Mesendoderm (in vitro differentiated cells): ENCODE results near the gene NFATC1.

Experiments
- DNase-seq: peaks from one replicate; pipeline ENCODE4 v3.0.0; 2013
- H2AK5ac ChIP-seq: 2 replicates; pipeline ENCODE4 v1.6.1; 2013; ENCODE audit warnings: low read length, inconsistent platforms
- H2BK120ac ChIP-seq: 2 replicates; pipeline ENCODE4 v1.6.1; 2013; ENCODE audit warnings: low read depth, mild to moderate bottlenecking, low read length, moderate library complexity, mixed read lengths
- H2BK15ac ChIP-seq: replicated peaks from 2 replicates; pipeline ENCODE4 v1.6.1; 2013; ENCODE audit warnings: low read depth, mild to moderate bottlenecking, moderate library complexity
- H2BK5ac ChIP-seq: 2 replicates; pipeline ENCODE4 v1.6.1; 2013; ENCODE audit warnings: low read length, inconsistent platforms
- H3K18ac ChIP-seq: 2 replicates; pipeline ENCODE4 v1.6.1; 2013; ENCODE audit warnings: mild to moderate bottlenecking, low read length, mixed read lengths
- H3K23ac ChIP-seq: one replicate; pipeline ENCODE4 v1.6.1; 2013; ENCODE audit warnings: low read length
- H3K27ac ChIP-seq: 2 replicates; pipeline ENCODE4 v1.5.1; 2013; ENCODE audit warnings: low read depth, mild to moderate bottlenecking, inconsistent platforms, low read length, moderate library complexity
- H3K27me3 ChIP-seq: 2 replicates; pipeline ENCODE4 v1.6.1; 2013; ENCODE audit warnings: low read length, control low read depth, mild to moderate bottlenecking, inconsistent platforms; ENCODE audit not compliant: insufficient read depth, poor library complexity
- H3K36me3 ChIP-seq: 2 replicates; pipeline ENCODE4 v1.6.1; 2013; ENCODE audit warnings: low read length, inconsistent platforms; ENCODE audit not compliant: control insufficient read depth, insufficient read depth
- H3K4ac ChIP-seq: one replicate; pipeline ENCODE4 v1.6.1; 2013; ENCODE audit warnings: low read depth, mild to moderate bottlenecking, low read length, moderate library complexity
- H3K4me1 ChIP-seq: 2 replicates; pipeline ENCODE4 v1.6.1; 2013; ENCODE audit warnings: low read depth, low read length, inconsistent platforms; ENCODE audit not compliant: control insufficient read depth
- H3K4me2 ChIP-seq: 2 replicates; pipeline ENCODE4 v1.6.1; 2013; ENCODE audit warnings: low read length
- H3K4me3 ChIP-seq: 2 replicates; pipeline ENCODE4 v1.5.1; 2013; ENCODE audit warnings: mild to moderate bottlenecking, low read length
- H3K56ac ChIP-seq: one replicate; pipeline ENCODE4 v1.6.1; 2013; ENCODE audit warnings: low read length
- H3K79me1 ChIP-seq: 2 replicates; pipeline ENCODE4 v1.6.1; 2013; ENCODE audit warnings: low read length, inconsistent platforms
- H3K79me2 ChIP-seq: 2 replicates; pipeline ENCODE4 v1.6.1; 2013; ENCODE audit warnings: mild to moderate bottlenecking, low read length; ENCODE audit not compliant: control insufficient read depth, insufficient read depth
- H3K9ac ChIP-seq: 2 replicates; pipeline ENCODE4 v1.6.1; 2013; ENCODE audit warnings: low read length, inconsistent platforms
- H4K5ac ChIP-seq: one replicate; pipeline ENCODE4 v1.6.1; 2013; ENCODE audit warnings: low read length
- H4K8ac ChIP-seq: one replicate; pipeline ENCODE4 v1.6.1; 2013; ENCODE audit warnings: low read depth, mild to moderate bottlenecking, control low read depth, low read length, moderate library complexity
- WGBS: extraction: QIAGEN DNeasy Blood & Tissue Kit; methylation state at CpG from one replicate; pipeline ENCODE4 v1.1.7; 2013; ENCODE audit warnings: low lambda C conversion rate, missing lambda C conversion rate; ENCODE audit not compliant: insufficient coverage; ENCODE audit errors: extremely low coverage; 5-methylcytosine and 5-hydroxymethylcytosine counted together

Gene NFATC1

GRCh38 chr18:79515944-79516351 is 120.2 kb downstream of the NFATC1 start:
- no CpG with 5 or more reads among the region's 22 CpGs for WGBS
- no peak overlapping the region for H3K56ac ChIP-seq
- no peak for DNase-seq

DNA sequence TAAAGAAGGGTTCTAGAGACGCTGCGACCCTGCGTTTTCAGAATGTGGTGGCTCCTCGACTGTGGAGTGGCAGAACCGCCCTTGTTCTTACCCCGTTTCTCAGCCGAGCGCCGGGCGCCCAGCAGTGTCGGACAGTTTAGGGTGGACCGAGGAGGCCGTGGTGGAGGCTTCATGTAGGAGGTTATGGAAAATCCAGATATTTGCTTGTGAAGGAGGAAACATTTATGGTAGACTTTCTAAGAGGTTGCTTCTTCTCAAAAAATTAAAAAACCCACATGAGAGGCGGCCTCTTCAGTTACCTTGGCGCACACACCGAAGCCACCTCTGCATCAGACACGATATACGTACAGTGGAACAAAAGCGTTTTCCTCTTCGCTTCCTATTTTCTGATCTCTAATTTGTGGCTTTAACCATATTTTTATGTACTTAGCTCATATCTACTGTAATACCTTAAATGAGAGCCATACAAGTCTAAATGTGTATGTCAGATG is 120.8 kb downstream of the NFATC1 start:
- H4K8ac ChIP-seq, result no peak overlapping the region
- no CpG with 5 or more reads among the region's 20 CpGs for WGBS

More at GRCh38 chr18:79515944-79516351, 120.2 kb downstream of the NFATC1 start:
- Histone ChIP-seq H3K36me3 (no peaks in the 10 kb centered on the region), H3K18ac (no peak overlapping the region), H4K8ac (no peak overlapping the region), H3K23ac (no peak overlapping the region), H3K27me3 (no peaks in the 10 kb centered on the region), H2BK15ac (no peak overlapping the region), H3K79me1 (no peaks in the 10 kb centered on the region), H3K4ac (no peak overlapping the region), H3K9ac (no peak overlapping the region), H4K5ac (no peak overlapping the region), H2BK5ac (no peak overlapping the region), H3K79me2 (no peaks in the 10 kb centered on the region), H3K27ac (no peak overlapping the region), H3K4me2 (no peak overlapping the region), H3K4me3 (no peak overlapping the region), H2AK5ac (no peak overlapping the region), H3K4me1 (no peaks in the 10 kb centered on the region), H2BK120ac (no peak overlapping the region)

DNA sequence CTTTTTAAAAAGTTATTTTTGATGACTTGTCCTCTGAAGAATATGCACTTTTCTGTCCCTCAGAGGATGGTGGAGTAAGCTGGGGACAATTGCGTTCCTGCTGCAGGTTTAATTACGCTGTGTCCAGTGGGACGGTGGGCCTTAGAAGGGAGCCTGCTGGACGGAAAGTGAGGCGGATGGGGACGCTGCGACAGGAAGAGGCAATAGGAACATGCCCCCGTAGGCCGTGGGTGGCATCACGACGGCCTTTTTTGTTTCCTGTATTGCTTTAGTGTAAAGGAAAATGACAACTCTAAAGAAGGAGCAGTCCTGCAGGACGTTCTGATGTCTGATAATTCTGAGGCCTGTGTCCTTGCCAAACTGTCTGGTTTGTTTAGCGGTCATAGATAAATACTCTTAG is 121.6 kb downstream of the NFATC1 start:
- H3K4me1 ChIP-seq, result no peaks in the 10 kb centered on the region
- H3K27ac ChIP-seq, result no peak overlapping the region
- H4K8ac ChIP-seq, result no peak overlapping the region
- WGBS, result no CpG with 5 or more reads among the region's 13 CpGs
- no peaks in the 10 kb centered on the region for H3K27me3 ChIP-seq
- H2BK15ac ChIP-seq, result no peak overlapping the region
- H2BK120ac ChIP-seq, result no peak overlapping the region
- no peak overlapping the region for H3K18ac ChIP-seq
- no peak for DNase-seq
- H3K4me2 ChIP-seq, result no peak overlapping the region
- no peak overlapping the region for H3K56ac ChIP-seq
- H2AK5ac ChIP-seq, result no peak overlapping the region
- H3K9ac ChIP-seq, result no peak overlapping the region
- no peak overlapping the region for H3K4me3 ChIP-seq
- H3K79me2 ChIP-seq, result no peaks in the 10 kb centered on the region
- H2BK5ac ChIP-seq, result no peak overlapping the region
- no peak overlapping the region for H4K5ac ChIP-seq
- no peaks in the 10 kb centered on the region for H3K36me3 ChIP-seq
- H3K79me1 ChIP-seq, result no peaks in the 10 kb centered on the region
- no peak overlapping the region for H3K4ac ChIP-seq
- no peak overlapping the region for H3K23ac ChIP-seq

More for the DNA sequence above, 120.8 kb downstream of the NFATC1 start:
- Histone ChIP-seq H2BK5ac (no peak overlapping the region), H3K9ac (no peak overlapping the region), H2BK15ac (no peak overlapping the region), H3K4me3 (no peak overlapping the region), H4K5ac (no peak overlapping the region), H3K18ac (no peak overlapping the region), H3K4me1 (no peaks in the 10 kb centered on the region), H3K27ac (no peak overlapping the region), H3K36me3 (no peaks in the 10 kb centered on the region), H3K27me3 (no peaks in the 10 kb centered on the region), H3K79me1 (no peaks in the 10 kb centered on the region), H3K4me2 (no peak overlapping the region), H3K4ac (no peak overlapping the region), H3K56ac (no peak overlapping the region), H3K79me2 (no peaks in the 10 kb centered on the region), H2BK120ac (no peak overlapping the region), H3K23ac (no peak overlapping the region), H2AK5ac (no peak overlapping the region)
- DNase-seq, result no peak

GRCh38 chr18:79518028-79518682 is 122.4 kb downstream of the NFATC1 start:
- no peaks in the 10 kb centered on the region for H3K27me3 ChIP-seq
- H3K23ac ChIP-seq, result no peak overlapping the region
- H2BK15ac ChIP-seq, result no peak overlapping the region
- H3K56ac ChIP-seq, result no peak overlapping the region
- H4K5ac ChIP-seq, result no peak overlapping the region
- no peaks in the 10 kb centered on the region for H3K79me1 ChIP-seq
- no peak overlapping the region for H2BK5ac ChIP-seq
- no peak overlapping the region for H4K8ac ChIP-seq
- H3K4me1 ChIP-seq, result no peaks in the 10 kb centered on the region
- H3K18ac ChIP-seq, result no peak overlapping the region
- no peak overlapping the region for H3K4ac ChIP-seq
- no CpG with 5 or more reads among the region's 22 CpGs for WGBS
- no peak overlapping the region for H2BK120ac ChIP-seq
- no peak overlapping the region for H3K27ac ChIP-seq
- H3K4me2 ChIP-seq, result no peak overlapping the region
- H2AK5ac ChIP-seq, result no peak overlapping the region
- H3K79me2 ChIP-seq, result no peaks in the 10 kb centered on the region
- no peak overlapping the region for H3K4me3 ChIP-seq
- no peak overlapping the region for H3K9ac ChIP-seq
- no peaks in the 10 kb centered on the region for H3K36me3 ChIP-seq
- no peak for DNase-seq

DNA sequence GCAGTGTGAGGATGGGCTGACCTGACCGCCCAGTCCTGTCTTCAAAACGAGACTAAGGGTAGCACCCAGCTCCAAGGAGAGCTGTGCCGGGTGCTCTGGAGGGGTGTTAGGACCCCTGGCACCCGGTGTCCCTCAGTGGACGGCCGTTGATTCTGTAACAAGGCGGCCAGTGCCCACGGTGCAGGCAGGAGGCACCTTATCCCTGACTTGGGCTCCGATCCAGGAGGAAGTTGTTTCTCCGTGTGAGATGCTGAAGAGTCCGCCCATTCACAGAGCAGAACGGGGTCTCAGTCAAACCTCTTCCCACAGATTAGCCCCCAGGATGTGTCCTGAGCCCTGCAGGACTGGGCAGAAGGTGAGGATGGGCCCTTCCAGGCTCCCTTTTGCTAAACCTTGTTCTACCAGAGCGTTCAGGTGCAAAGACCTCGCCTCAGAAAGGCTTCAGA is 123.0 kb downstream of the NFATC1 start:
- Histone ChIP-seq H3K23ac (no peak overlapping the region), H3K79me2 (no peaks in the 10 kb centered on the region), H2BK5ac (no peak overlapping the region), H2AK5ac (no peak overlapping the region), H3K56ac (no peak overlapping the region), H2BK15ac (no peak overlapping the region), H3K27me3 (no peaks in the 10 kb centered on the region), H3K27ac (no peak overlapping the region), H3K4ac (no peak overlapping the region), H4K5ac (no peak overlapping the region), H2BK120ac (no peak overlapping the region), H3K4me1 (no peaks in the 10 kb centered on the region), H3K4me3 (no peak overlapping the region), H3K9ac (no peak overlapping the region), H3K4me2 (no peak overlapping the region), H3K79me1 (no peaks in the 10 kb centered on the region), H3K36me3 (no peaks in the 10 kb centered on the region), H3K18ac (no peak overlapping the region), H4K8ac (no peak overlapping the region)
- no peak for DNase-seq
- WGBS, result no CpG with 5 or more reads among the region's 14 CpGs
